Stimulated activated CD8-positive, alpha-beta memory T cell treated with anti-CD3 and anti-CD28 coated beads, Interleukin-4, amount 100 ng/mL, for 1 hour (primary cell): Measurements from ENCODE around the gene ALDH7A1.
"Not testable (repeated sequence)": the region's sequence is repeated elsewhere in the genome, so short reads cannot be mapped to it uniquely, and the experiment has no call there.

Experiments used
- DNase-seq, 2 donors: peaks; one replicate each; pipeline ENCODE4 v3.0.0-alpha.2; 2020; ENCODE audit warnings: low read depth in 2 of 2, low spot score in 1 of 2

ALDH7A1 gene

DNA sequence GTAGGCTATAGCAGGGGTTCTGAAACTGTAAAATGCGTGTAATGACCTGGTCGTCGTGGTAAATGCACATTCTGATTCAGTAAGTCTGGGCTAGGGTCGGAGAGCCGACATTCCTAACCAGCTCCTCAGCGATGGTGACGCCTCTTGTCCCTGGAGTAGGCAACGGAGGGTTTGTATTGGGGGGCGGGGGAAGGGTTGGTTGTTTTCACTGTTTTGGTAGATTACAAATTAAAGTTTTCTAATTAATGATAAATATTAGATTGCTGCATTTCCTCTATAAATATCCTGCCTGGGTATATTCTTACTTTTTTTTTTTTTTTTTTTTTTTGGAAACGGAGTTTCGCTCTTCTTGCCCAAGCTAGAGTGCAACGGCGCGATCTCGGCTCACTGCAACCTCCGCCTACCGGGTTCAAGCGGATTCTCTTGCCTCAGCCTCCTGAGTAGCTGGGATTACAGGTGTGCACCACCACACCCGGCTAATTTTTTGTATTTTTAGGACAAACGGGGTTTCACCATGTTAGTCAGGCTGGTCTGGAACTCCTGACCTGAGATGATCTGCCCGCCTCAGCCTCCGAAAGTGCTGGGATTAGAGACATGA lies 566 bp upstream of the ALDH7A1 start:
- no peak for DNase-seq

DNA sequence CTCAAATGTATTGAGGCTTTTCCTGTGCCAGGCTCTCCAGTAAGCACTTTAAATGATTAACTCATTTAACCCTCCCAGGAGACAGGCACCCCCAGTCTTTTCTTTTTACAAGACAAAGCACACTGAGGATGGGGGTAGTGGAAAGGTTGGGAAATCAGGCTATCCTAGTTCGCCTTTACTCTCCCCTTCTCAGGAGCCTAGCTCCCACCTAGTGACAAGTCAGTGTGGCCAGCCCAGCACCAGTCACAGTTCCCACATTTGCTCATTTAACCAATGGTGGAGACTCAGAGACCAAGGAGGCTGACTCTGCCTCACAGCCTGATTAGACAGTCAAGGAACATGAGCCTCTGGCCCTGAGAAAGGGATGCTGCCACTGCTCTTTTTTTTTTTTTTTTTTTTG lies 3.5 kb downstream of the ALDH7A1 start:
- DNase-seq, result no peak

DNA sequence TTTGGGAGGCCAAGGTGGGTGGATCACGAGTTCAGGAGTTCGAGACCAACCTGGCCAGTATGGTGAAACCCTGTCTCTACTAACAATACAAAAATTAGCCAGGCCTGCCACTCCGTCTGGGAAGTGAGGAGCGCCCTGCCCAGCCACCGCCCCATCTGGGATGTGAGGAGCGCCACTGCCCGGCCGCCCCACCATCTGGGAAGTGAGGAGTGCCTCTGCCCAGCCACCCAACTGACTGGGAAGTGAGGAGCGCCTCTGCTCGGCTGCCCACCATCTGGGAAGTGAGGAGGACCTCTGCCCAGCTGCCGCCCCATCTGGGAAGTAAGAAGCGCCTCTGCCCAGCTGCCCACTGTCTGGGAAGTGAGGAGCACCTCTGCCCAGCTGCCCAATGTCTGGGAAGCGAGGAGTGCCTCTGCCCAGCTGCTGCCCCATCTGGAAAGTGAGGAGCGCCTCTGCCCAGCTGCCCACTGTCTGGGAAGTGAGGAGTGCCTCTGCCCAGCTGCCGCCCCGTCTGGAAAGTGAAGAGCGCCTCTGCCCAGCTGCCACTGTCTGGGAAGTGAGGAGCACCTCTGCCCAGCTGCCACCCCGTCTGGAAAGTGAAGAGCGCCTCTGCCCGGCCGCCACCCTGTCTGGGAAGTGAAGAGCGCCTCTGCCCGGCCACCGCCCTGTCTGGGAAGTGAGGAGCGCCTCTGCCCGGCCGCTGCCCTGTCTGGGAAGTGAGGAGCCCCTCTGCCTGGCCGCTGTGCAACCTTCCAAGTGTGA lies 5.3 kb downstream of the ALDH7A1 start:
- DNase-seq, result no peak

DNA sequence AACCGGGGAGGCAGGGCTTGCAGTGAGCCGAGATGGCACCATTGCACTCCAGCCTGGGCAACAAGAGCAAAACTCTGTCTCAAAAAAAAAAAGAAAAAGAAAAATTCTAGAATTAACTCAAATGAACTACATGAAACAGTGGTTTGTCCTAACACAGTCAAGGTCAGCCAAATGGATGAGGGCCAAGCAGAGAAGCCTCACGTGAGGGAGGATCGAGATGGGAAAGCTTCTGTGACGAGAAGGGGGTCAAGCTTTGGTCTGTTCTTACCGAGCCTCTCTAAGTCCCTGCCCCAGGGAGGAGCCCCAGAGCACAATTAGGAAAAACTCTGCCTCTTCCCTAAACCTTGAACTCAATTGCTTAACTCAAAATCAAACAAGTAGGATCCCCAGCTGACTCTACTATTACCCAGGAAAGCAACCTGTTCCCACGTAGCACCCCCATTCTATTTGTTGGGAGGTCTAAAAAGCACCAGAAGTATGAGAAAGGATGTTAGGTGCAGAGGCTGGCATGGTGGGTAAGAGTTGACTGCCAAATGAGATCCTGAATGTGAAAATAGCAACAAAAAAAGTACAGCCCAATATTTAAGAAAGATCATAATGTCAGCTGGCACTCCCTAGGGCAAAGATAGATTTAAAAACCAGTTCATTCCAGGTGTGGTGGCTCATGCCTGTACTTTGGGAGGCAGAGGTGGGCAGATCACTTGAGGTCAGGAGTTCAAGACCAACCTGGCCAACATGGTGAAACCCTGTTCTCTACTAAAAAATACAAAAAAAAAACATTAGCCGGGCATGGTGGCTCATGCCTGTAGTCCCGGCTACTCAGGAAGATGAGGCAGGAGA lies 7.2 kb downstream of the ALDH7A1 start:
- no peak for DNase-seq

DNA sequence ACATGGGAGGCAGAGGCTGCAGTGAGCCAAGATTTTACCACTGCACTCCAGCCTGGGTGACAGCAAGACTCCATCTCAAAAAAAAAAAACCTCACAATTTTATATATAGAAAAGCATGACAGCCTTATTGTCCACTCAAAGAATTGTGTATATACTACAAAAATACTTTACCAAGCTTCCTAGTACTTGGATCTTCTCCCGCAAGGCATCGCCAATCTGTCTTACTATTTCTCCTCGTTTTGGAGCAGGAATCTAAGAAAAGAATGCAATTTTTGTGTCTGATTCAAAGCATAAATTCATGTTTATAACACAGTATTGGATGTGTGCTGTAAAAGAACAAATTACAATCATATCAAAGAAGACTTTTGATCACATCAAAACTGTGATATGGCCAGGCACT lies 11.3 kb downstream of the ALDH7A1 start:
- DNase-seq, result no peak

DNA sequence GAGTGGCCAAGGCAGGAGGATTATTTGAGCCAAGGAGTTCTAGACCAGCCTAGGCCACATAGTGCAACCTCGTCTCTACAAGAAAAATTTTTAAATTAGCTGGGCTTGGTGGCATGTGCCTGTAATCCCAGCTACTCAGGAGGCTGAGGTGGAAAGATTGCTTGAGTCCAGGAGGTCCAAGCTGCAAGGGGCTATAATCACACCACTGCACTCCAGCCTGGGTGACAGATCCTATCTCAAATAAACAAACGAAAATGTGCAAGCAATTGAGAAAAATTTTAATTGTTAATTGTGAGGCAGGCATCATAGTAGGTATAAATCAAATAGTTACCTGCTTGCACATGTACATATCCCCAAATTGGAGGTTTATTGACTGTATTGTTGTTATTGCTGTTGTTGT lies 15.3 kb downstream of the ALDH7A1 start:
- DNase-seq, result no peak

DNA sequence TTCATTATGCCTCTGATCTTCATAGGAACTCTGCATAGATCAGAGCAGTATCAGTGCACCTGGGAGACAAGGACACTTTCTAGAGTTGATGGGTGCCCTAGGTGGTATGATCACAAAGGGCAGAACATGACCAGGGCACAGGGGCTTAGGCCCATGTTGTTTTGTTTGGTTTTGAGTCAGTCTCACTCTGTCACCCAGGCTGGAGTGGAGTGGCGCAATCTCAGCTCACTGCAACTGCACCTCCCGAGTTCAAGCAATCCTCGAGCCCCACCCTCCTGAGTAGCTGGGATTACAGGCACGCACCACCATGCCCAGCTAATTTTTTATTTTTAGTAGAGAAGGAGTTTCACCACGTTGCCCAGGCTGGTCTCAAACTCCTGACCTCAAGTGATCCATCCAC lies 17.6 kb downstream of the ALDH7A1 start:
- DNase-seq, result no peak

DNA sequence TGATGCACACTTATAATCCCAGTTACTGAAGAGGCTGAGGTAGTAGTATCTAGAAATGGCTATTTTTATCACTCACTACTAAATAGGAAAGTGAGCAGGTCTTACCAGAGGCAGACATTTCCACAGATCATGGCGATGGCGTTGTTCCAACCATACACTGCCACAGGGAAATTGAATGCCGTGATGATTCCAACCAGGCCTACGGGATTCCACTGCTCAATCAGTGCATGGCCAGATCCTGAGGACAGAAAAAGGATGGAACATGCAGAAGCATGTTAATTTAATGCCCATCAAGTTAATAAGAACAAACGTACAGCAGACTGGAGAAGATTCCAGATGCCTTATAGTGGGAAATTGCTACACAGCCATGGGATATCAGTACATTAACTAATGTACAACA lies 18.0 kb downstream of the ALDH7A1 start:
- DNase-seq, result no peak

DNA sequence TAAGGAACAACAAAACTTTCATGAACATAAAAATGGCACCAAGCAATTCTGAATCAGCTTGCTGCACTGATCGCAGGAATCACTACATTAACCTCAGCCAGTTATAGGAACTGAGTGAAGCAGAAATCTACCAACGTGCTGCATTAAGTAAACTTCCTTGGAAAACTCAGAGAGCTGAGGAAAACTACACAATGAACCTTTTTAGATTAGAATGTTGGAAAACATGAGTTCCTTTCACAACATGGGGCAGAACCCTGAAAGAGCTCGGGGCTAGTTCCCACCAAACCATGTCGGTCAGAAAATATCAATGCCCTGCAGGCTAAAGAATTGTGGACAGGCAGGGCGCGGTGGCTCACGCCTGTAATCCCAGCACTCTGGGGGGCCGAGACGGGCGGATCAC lies 19.4 kb downstream of the ALDH7A1 start:
- DNase-seq, result no peak

DNA sequence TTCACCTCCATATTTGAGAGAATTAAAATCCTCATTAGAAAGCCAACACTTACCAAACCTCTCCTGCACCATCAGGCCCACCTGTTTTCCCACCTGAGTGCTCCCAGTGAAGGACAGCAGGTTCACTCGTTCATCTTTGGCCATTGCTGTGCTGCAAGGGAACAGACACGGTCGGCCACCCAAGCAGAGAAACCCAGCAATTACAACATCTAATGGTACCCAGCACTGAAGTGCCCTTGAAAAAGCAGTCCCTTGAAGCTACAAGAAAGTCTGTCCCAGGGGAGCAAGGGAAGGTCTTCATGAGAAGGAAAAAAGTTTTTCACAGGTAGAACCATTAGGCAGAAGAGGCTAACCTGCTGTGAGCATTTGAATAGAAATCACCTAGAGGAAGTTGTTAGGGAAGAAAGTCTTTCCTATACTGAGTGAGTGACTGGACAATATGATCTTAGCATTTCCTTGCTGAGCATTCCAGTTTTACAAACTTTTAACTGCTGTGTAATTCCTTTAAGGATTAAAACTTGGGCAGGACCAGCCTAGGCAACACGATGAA lies 26.7 kb downstream of the ALDH7A1 start:
- DNase-seq, result no peak

DNA sequence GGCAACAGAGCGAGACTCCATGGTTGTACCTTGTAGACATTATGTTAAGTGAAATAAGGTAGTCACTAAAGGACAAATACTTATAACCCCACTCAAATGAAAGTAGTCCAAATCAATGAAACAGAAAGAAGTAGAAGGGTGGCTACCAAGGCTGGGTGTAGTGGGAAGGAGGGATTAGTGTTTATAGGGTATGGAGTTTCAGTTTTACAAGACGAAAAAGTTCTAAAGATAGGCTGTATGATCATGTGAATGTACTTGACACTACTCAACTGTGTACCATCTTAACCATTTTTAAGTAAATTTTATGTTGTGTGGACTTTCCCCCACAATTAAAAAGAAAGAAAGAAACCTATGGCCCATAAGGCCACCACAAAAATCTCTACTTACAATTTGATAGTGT lies 32.2 kb downstream of the ALDH7A1 start:
- no peak for DNase-seq

DNA sequence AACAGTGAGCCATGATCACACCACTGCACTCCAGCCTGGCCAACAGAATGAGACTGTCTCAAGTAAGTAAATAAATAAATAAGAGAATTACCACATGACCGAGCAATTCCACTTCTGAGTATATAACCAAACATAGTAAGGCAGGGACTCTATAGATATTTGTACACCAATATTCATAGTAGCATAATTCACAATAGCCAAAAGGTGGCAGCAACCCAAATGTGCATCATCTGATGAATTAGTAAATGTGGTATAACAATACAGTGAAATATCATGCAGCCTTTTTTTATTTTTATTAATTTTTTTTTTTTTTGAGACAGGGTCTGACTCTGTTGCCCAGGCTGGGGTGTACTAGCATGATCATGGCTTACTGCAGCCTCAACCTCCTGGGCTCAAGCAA lies 33.1 kb downstream of the ALDH7A1 start:
- no peak for DNase-seq

DNA sequence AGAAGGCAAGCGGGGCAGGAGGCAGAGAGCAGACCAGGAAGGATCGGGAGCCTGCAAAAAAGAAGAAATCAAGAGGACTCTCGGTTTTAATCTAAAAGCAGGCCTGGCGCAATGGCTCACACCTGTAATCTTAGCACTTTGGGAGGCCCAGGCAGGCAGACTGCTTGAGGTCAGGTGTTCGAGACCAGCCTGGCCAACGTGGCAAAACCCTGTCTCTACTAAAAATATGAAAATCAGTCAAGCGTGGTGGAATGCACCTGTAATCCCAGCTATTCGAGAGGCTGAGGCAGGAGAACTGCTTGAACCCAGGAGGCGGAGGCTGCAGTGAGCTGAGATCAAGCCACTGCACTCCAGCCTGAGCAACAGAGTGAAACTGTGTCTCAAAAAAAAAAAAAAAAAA lies 39.9 kb downstream of the ALDH7A1 start:
- not testable (repeated sequence) for DNase-seq

DNA sequence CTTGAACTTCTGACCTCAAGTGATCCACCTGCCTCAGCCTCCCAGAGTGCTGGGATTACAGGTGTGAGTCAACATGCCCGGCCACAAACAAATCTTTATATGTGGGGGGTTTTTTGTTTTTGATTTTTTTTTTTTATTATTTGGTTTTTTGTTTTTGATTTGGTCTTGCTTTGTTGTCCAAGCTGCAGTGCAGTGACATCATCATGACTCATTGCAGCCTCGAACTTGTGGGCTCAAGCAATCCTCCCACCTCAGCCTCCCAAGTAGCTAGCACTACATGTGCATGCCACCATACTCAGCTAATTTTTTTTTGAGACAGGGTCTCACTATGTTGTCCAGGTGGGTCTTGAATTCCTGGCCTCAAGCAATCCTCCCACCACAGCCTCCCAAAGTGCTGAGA lies 42.4 kb downstream of the ALDH7A1 start:
- no peak for DNase-seq

DNA sequence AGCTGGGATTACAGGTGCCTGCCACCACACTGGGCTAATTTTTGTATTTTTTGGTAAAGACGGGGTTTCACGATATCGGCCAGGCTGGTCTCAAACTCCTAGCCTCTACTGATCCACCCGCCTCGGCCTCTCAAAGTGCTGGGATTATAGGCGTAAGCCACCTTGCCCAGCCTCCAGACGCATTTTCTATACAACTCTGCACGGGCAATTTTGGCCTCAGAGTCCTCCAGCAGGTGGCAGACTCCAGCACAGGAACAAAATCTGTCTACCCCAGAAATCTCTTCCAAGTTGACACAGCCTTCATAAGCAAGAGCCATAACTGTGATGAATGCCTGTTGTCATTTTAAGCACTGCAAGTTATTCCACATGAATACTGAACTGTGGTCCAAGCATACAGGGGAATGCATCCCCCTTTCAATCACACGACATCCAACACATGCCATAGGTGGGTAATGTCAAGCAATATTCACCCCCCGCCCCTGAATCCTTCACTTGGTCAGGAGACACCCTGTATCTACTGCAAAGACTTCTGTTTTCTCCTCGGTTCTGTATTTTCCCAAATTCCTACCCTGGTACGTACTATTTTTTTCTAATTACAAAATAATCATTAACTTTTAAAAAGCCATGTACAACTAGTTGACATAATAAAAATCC lies 50.8 kb downstream of the ALDH7A1 start:
- no peak for DNase-seq

DNA sequence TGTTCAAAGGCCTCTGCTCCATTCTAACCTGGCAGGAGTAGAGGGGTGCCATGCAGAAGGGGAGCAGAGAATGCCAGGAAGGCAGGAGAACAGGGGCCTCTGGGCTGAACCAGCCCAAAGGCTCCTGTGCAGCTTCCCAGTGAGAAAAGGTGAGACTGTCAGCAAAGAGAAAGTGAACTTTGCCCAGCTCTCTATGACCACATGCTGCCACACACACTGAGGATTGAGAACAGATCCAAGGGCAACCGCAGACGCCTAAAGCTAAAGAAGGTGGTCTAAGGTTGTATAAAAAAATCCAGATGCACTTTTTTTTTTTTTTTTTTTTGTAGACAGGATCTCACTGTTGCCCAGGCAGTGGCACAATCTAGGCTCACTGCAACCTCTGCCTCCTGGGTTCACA lies 51.4 kb downstream of the ALDH7A1 start:
- DNase-seq, result no peak

DNA sequence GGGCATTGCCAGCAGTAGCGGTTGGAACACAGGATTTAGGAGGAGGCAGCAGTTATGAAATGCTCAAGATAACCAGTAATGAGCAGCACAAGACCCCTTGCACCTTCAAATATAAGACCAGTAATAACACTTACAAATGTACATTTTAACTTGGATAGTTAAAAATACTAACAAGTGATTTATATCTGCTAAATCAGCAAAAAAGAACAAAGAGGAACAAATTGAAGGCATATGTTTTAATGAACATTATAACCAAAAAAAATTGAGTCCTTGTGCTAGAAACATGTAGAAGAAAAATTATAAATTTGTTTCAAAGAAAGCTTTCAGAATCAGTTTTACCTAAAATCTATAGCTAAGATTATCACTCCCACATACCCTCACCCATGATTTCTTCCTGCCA lies 52.0 kb downstream of the ALDH7A1 start:
- DNase-seq, result no peak

DNA sequence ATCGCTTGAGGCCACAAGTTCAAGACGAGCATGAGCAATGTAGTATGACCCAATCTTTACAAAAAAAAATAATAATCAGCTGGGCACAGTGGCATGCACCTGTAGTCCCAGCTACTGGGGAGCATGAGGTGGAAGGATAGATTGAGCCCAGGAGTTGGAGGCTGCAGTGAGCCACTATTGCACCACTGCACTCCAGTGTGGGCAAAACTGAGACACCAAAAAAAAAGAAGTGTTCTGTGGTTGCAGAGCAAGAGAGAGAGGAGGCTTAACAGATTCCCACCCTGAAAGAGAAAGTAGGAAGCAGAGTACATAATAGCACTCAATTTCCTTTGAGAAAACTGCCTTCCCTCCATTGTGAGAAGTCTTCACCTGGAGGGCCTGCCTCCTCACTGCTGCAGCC lies 52.6 kb downstream of the ALDH7A1 start:
- DNase-seq, result no peak

DNA sequence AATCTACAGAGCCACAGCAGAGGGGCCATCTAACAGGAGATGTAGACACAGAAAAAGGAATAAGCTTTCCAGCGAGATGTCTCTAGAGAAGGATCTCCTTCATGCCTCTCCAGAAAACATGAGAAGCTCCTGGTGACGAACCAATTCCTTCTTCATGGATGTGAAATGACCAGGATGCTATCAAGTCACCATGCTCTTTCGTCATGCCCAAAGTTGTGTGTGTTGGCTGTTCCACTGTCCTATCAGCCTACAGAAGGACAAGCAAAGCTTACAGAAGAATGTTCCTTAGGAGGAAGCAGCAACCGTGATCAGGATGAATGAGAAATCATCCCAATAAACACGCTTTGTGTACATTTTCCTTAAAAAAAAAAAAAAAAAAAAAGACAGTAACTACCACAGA lies 54.4 kb downstream of the ALDH7A1 start:
- DNase-seq, result no peak

DNA sequence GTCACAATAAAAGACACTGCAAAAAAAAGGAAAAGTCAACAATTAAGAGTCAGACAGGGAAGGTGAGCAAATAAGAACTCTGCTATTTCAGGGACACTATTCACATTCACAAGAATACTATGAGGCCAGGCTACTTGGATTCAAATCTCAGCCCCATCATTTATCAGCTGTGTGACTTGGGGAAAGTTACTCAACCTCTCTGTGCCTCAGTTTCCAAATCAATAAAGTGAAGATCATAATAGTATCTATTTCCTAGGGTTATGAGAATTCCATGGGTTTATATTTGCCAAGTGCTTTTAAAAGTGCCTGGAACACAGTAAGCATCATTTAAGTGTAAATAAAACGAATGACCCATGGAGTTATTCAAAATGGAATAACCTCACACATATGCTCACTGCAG lies 56.4 kb downstream of the ALDH7A1 start:
- DNase-seq, result no peak

DNA sequence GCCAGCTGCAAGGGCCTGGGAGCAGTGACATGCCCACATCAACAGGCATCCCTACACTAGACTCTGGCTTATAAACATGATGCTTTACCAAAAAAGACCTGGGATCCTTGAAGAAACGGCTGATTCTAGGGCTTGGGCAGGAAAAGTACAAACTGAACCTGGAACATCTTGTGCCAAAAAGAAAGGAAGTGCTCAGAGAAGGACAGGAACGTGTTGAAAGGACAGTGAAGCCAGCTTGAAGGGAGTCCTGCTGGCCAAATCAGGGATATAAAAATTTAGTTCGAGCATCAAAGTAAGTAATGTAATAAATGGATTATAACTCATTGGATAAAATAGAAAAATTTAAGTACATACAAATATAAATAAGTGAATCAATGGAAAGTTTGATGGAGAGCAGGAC lies 58.1 kb downstream of the ALDH7A1 start:
- no peak for DNase-seq
